ENCODE measurements around the gene COX7A2.

The COX7A2 gene

DNA sequence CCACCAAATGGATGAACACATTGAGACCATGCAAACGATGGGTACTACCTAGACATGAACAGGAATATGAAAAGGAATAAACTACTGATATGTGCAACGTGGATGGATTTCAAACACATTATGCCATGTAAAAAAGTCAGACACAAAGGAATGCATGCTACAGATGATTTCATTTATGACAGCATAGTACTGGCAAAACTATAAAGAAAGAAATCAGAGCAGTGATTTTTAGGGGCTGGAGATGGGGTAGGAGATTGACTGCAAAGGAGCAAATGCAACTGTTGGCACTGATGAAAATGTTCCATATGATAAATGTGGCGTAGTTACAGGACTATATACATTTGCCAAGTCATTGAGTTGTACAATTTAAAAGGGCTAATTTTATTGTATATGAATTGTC is 24.3 kb downstream of the COX7A2 start:
- no peak for DNase-seq

GRCh38 chr6:75217193-75217592 is 26.4 kb downstream of the COX7A2 start:
- no peak for DNase-seq

DNA sequence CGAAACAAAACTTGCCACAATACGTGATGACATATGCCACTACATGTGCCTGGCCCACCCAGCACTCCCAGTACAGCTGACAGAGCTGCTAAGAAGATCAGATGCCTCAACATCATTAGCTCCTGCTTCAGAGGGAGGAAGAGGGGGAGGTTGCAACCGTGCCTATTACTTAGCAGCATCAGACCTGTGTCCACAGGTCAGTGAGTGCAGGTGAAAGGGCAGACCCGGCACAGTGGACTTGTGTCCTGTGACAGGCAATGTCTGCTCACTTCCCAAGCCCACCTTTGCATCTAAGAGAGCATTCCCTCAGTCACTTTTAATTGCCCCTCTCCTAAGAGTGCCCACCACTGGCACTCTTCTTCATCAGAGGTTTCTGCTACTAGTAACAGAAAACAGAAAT is 28.3 kb downstream of the COX7A2 start:
- no peak for DNase-seq

- no peak for DNase-seq
Measured at GRCh38 chr6:75213732-75214131, 29.9 kb downstream of the COX7A2 start.

DNA sequence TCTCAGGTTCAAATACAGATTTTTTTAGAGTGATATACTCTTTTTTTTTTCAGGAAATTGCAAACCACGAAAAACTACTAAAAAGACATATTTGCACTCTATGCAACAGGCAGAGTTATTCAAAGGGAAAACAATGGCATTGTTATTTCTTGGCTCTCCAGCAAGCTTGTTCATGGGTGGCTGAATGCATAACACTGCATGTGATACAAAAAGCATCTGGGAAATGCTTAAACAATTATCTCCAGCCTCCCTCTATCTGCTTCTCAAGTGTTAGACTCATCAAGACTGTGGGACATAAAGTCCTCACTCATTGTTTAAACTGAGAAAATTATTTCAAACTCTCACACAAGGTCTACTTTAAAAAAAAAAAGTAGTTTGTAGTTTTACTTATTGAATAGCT is 30.5 kb downstream of the COX7A2 start:
- DNase-seq: no peak

GRCh38 chr6:75211920-75212590 is 31.5 kb downstream of the COX7A2 start:
- no peak for DNase-seq

DNA sequence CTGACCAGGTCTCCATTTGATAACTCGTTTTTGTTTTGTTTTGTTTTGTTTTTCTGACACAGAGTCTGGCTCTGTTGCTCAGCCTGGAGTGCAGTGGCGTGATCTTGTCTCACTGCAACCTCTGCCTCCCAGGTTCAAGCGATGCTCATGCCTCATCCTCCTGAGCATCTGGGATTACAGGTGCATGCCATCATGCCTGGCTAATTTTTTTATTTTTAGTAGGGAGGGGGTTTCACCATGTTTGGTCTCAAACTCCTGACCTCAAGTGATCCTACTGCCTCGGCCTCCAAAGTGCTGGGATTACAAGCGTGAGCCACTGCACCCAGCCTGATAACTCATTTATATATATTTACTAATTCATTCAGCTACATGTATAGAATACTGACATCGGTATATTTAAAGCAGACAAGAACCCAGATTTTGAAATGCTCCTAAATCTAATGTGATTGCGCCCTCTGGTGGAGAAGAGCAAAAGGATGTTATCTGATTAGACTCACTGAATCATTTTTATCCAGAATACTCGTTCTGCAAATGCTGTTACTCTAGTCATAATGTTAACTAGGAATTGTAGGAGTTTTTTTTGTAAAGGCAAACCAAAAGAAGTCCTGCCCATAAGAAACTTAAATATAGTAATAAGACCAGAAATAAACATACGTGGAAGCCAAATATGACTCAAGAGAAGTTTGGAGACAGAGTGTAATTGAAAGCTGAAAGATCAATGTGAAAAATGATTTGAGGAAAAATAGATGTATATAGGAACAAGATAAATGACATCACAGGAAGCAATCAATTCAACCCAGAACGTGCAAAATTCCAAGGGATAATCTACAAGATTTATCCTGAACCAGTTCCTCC is 32.5 kb downstream of the COX7A2 start:
- no peak for DNase-seq

DNA sequence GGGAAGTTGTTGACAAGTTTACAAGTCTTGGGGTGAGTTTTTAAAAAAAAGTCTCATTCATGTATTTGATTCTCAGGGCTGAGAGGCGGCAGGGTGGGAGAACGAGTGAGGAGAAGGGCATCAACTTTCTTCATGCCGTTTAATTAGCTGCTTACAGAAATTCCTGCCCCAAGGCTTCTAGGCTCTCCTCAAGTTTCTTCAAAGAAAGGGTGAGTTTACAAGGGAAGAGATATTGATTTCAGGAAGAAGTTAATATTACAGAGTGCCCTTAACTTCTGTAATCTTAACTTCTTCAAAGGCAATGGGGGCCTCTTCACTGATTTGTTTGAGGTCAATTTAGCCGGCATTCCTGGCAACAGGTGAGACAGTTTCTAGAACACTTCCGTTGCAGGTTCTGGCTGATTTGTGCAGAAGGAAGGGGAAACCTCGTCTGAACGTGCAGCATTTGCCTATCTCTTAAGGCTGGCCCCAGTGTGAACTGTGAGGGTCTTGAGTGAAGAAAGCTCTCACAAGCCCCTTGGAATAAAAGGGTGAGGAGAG is 34.3 kb downstream of the COX7A2 start:
- DNase-seq: no peak

DNA sequence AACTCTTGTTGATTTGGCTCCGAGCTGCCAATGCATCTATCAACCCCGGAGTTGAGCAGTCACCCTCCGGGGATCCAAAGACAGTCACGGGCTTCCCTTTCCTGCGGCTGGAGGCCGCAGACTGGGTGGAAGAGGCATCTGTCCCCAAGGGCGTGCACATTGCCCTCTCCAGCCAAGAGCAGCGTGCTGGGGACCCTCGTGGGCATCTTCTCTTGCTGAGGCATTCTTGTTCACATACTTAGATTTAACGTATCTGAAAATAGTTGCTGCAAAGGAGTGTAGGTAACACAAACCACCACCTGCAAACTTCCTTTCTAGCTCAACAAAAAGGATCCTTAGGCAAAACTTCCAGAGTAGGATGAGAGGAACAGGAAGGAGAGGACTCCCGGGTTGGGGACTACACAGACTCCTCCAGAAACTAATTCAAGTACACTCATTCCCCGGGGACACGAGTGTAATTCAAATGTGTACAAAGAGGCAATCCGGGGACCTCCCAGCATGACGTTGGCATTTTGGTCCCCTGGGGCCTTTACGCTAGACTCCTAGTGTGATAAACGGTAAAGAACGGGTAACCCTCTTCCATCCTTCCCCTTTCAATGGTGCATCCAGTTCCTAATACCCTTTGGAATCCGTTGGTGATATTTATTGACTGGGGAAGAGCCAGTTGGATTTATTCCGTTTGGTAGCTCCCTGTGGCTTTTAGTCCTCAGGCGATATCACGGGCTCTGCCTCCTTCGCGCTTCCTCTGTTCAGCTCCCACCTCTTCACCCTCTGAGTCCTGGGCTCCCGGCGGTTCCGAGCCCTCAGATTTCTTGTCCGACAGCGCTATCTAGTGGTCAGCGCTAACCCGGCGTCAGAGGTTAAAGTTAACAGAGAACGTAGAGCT is 35.1 kb downstream of the COX7A2 start:
- DNase-seq: peak; percentile 93

GRCh38 chr6:75206576-75207342 is 36.8 kb downstream of the COX7A2 start:
- DNase-seq: peak; percentile 74

DNA sequence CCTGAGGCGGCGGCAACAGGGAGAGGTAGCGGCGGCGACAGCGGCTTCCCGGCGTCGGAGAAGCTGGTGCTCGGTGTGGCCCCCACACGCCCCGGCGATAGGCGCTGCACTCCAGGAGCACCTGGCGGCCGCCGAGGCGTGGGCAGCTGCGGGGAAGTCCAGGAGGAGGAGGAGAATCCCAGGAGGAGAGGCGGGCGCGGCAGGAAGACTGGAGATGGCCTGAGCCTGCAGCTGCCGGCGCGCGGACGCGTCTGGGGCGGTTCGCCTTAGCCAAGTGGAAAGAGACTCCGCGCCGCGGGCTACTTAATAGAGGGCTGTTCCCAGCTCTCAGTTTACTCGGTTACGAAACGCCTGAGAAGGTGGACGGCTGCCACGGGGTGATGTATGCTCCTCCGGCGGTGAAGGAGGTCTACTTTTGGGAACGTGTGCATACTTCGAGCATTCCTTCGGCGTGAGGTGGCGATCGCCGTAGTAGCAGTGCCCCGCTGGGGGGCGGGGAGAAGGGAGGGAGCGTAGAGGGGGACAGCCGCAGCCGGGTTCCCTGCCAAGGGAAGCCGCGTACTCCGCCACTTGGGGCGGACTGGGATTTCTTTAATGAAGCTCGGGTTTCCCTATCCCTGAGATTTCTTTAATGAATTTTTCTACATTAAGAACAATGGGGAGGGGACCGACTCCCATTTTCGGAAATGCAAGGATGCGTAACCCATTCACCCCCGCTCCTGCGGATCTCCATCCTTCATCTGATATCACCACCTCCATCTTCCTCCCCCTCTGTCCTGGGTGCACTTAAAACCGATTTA is 37.6 kb downstream of the COX7A2 start, which contains the start of gene COL12A1:
Gene COL12A1 (minus strand): TSS at position 278 of the 800 bp plus-strand sequence. CDS start 3,261 bp downstream, outside the sequence.
- peak; percentile 97 for DNase-seq

- peak; percentile 76 for DNase-seq
Measured at GRCh38 chr6:75204959-75205775, 38.4 kb downstream of the COX7A2 start.

- DNase-seq: peak; percentile 91
Measured at GRCh38 chr6:75204217-75204958, 39.2 kb downstream of the COX7A2 start.

DNA sequence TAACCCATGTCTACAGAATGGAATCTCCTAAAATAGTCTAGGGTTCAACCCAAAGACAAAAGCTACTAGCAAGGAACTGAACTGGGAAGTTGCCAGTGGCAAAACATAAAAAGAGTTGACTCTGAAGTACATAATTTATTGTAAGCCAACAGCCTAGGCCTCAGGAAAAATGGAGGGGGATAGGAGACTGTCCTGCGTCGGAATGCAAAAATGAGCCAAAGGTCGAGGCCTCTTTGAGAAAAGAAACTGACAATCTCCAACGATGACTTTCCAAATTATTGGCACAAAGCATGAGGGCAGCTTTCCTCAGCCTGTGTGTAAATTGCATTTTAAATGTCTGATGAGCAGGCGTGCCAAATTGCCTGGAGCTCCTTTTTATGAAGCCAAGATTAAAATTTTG is 39.9 kb downstream of the COX7A2 start:
- DNase-seq: peak; percentile 62

- peak; percentile 67 for DNase-seq
Measured at GRCh38 chr6:75202676-75203131, 40.9 kb downstream of the COX7A2 start.

GRCh38 chr6:75201901-75202672 is 41.5 kb downstream of the COX7A2 start:
- DNase-seq: peak; percentile 76

DNA sequence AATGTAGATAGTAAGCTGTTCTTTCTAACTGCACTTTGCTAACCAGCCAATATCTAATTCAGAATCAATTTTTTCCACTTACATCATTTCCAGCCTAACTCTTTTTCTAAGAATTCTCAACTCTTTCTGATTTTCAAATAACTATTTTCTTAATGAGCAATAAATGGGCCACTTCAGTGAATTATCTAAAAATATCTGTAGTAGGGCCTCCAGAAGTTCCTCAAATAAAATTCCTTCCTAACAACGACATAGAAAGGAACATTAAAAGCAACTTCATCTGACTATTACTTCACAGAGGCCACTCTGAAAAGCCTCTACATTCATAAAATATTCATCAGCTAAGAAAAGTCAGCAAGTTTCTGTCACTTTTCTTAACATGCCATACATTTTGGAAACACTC is 42.6 kb downstream of the COX7A2 start:
- DNase-seq: no peak

GRCh38 chr6:75199889-75200288 is 43.7 kb downstream of the COX7A2 start:
- DNase-seq: no peak

All from right forelimb (tissue), 1 donor.